GM21825 (cell line): ENCODE data around the gene C3orf80.
"Not testable (repeated sequence)": the region's sequence is repeated elsewhere in the genome, so short reads cannot be mapped to it uniquely, and the experiment has no call there.

Experiments used
- ATAC-seq: cut with Tn5 transposase; IDR thresholded peaks from one replicate; pipeline ENCODE4 v1.9.1; 2021; ENCODE audit warnings: mild to moderate bottlenecking, moderate library complexity; ENCODE audit not compliant: unreplicated experiment

The C3orf80 gene

GRCh38 chr3:160210799-160211221 is 14.4 kb upstream of the C3orf80 start:
- no peak for ATAC-seq

- no peak for ATAC-seq
Measured at GRCh38 chr3:160213191-160213590, 12.0 kb upstream of the C3orf80 start.

GRCh38 chr3:160217675-160218074 is 7.5 kb upstream of the C3orf80 start:
- no peak for ATAC-seq

- ATAC-seq: no peak
Measured at GRCh38 chr3:160218136-160218535, 7.1 kb upstream of the C3orf80 start.

- ATAC-seq: no peak
Measured at GRCh38 chr3:160220038-160220437, 5.2 kb upstream of the C3orf80 start.

- ATAC-seq: no peak
Measured at GRCh38 chr3:160221019-160221418, 4.2 kb upstream of the C3orf80 start.

GRCh38 chr3:160224256-160224655 is 966 bp upstream of the C3orf80 start:
- ATAC-seq: no peak

- no peak for ATAC-seq
Measured at GRCh38 chr3:160224811-160225175, 429 bp upstream of the C3orf80 start.

GRCh38 chr3:160226026-160226907 is 1.0 kb downstream of the C3orf80 start:
- ATAC-seq: peak; percentile 24

- no peak for ATAC-seq
Measured at GRCh38 chr3:160227419-160227818, 2.2 kb downstream of the C3orf80 start.

GRCh38 chr3:160232014-160232413 is 6.8 kb downstream of the C3orf80 start:
- ATAC-seq: no peak

GRCh38 chr3:160240719-160241118 is 15.5 kb downstream of the C3orf80 start:
- ATAC-seq: not testable (repeated sequence)

- ATAC-seq: no peak
Measured at GRCh38 chr3:160245261-160245800, 20.1 kb downstream of the C3orf80 start.

- no peak for ATAC-seq
Measured at GRCh38 chr3:160247766-160248165, 22.5 kb downstream of the C3orf80 start.

- no peak for ATAC-seq
Measured at GRCh38 chr3:160253298-160253697, 28.1 kb downstream of the C3orf80 start.

- no peak for ATAC-seq
Measured at GRCh38 chr3:160257606-160258005, 32.4 kb downstream of the C3orf80 start.

GRCh38 chr3:160259589-160259988 is 34.4 kb downstream of the C3orf80 start:
- no peak for ATAC-seq

GRCh38 chr3:160260587-160261270 is 35.5 kb downstream of the C3orf80 start:
- no peak for ATAC-seq

- no peak for ATAC-seq
Measured at GRCh38 chr3:160265088-160265487, 39.9 kb downstream of the C3orf80 start.
